HG03565 (cell line): ENCODE measurements around the gene LSAMP.

Experiments
- ATAC-seq: cut with Tn5 transposase; IDR thresholded peaks from one replicate; pipeline ENCODE4 v1.9.1; 2021; ENCODE audit warnings: mild to moderate bottlenecking, moderate library complexity; ENCODE audit not compliant: unreplicated experiment

LSAMP gene

GRCh38 chr3:116301422-116301821, 143.9 kb downstream of the LSAMP start:
- no peak for ATAC-seq

GRCh38 chr3:116300226-116300625, 145.1 kb downstream of the LSAMP start:
- ATAC-seq = no peak

GRCh38 chr3:116299646-116300081, 145.6 kb downstream of the LSAMP start:
- ATAC-seq = peak; percentile 82

- ATAC-seq = no peak
These were observed 147.1 kb downstream of the LSAMP start for GRCh38 chr3:116298151-116298550.

- ATAC-seq = no peak
These were observed 154.1 kb downstream of the LSAMP start for GRCh38 chr3:116291141-116291540.

GRCh38 chr3:116288485-116288884, 156.8 kb downstream of the LSAMP start:
- peak; percentile 50 for ATAC-seq

GRCh38 chr3:116285781-116286421, 159.4 kb downstream of the LSAMP start:
- no peak for ATAC-seq

GRCh38 chr3:116281313-116282143, 163.8 kb downstream of the LSAMP start:
- peak; percentile 87 for ATAC-seq

GRCh38 chr3:116280130-116280740, 165.1 kb downstream of the LSAMP start:
- ATAC-seq = no peak

- ATAC-seq = no peak
These were observed 168.6 kb downstream of the LSAMP start for GRCh38 chr3:116276675-116277074.

GRCh38 chr3:116270056-116270455, 175.2 kb downstream of the LSAMP start:
- no peak for ATAC-seq

- no peak for ATAC-seq
These were observed 178.2 kb downstream of the LSAMP start for GRCh38 chr3:116267116-116267515.

GRCh38 chr3:116265976-116266584, 179.2 kb downstream of the LSAMP start:
- no peak for ATAC-seq

GRCh38 chr3:116265320-116265695, 180.0 kb downstream of the LSAMP start:
- ATAC-seq = no peak

- ATAC-seq = no peak
These were observed 180.6 kb downstream of the LSAMP start for GRCh38 chr3:116264546-116265319.

GRCh38 chr3:116263842-116264545, 181.3 kb downstream of the LSAMP start:
- ATAC-seq = no peak

GRCh38 chr3:116260491-116260890, 184.8 kb downstream of the LSAMP start:
- no peak for ATAC-seq

GRCh38 chr3:116259984-116260383, 185.3 kb downstream of the LSAMP start:
- no peak for ATAC-seq

GRCh38 chr3:116256843-116257485, 188.3 kb downstream of the LSAMP start:
- no peak for ATAC-seq

GRCh38 chr3:116254541-116254940, 190.7 kb downstream of the LSAMP start:
- ATAC-seq = no peak
